Measurements from ENCODE around the gene RNF224. TPM values are rescaled to one million over a fixed set of nuclear protein-coding genes. Genes with fewer than 3 reads are reported as not detected.

The RNF224 gene
- total and polyA plus RNA-seq, 2 of the 13 experiments (the other 11 are each of a cell fraction or from before 2014, with no cell fraction given), result 0.09 TPM; not detected in 1

DNA sequence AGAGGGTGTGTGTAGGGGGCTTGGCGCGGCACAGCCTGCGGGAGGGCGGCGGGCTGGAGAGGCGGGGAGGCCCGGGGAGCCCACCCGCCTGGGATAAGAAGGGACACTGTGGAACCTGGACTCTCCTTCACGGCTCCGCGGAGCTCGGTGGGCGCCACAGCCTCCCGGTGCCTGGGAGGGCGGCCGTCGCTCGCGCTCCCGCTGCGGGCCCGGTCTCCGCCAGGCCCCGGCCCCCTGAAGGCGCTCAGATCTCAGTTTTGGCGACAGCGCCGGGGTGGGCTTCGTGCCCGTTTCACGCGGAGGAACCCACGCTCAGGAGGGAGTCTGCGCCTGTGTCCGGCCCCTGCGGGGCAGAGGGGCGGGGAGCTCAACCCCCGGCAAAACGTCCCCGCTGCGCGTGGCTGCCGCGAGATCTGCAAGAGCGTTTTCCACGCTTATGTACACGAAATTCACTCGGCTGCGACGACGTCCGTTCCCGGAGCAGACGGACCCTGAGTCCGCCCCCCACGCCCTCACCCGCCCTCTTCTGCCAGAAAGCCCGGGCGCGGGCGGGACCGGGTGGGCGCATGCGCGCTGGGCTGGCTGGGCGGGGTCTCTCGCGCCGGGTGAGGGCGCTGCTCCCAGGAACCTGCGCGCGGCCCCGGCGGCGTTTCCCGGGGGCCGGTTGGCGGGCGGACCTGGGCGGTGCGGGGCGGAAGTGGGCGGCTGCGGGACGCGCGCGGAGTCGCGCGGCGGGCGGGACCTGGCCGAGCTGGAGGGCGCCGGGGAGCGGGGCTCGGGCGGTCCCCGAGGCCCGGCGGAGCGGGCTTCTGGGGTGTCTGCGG is 27.5 kb downstream of the RNF224 start, which contains the start of gene NELFB (continued):
- TF ChIP-seq ZNF121 (CRISPR knock-in tag; IDR thresholded peaks at IDR 0.05), result no peak
- TF ChIP-seq TEAD2 (CRISPR knock-in tag; IDR thresholded peaks at IDR 0.05), result no peak
- TF ChIP-seq, protein P1, sequence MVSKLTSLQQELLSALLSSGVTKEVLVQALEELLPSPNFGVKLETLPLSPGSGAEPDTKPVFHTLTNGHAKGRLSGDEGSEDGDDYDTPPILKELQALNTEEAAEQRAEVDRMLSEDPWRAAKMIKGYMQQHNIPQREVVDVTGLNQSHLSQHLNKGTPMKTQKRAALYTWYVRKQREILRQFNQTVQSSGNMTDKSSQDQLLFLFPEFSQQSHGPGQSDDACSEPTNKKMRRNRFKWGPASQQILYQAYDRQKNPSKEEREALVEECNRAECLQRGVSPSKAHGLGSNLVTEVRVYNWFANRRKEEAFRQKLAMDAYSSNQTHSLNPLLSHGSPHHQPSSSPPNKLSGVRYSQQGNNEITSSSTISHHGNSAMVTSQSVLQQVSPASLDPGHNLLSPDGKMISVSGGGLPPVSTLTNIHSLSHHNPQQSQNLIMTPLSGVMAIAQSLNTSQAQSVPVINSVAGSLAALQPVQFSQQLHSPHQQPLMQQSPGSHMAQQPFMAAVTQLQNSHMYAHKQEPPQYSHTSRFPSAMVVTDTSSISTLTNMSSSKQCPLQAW (CRISPR knock-in tag; IDR thresholded peaks at IDR 0.05), result no peak
- TF ChIP-seq ZNF768 (CRISPR knock-in tag; IDR thresholded peaks at IDR 0.05), result 0 out of 2 replicates have a peak, but pooled peaks have one; percentile 47
- TF ChIP-seq TFDP2 (CRISPR knock-in tag; IDR thresholded peaks at IDR 0.05), result peak; percentile 76
- TF ChIP-seq NR3C1 (CRISPR knock-in tag; IDR thresholded peaks at IDR 0.05), result no peak
- no peak for TF ChIP-seq ZBTB21 (CRISPR knock-in tag; IDR thresholded peaks at IDR 0.05)
- TF ChIP-seq, protein P2, sequence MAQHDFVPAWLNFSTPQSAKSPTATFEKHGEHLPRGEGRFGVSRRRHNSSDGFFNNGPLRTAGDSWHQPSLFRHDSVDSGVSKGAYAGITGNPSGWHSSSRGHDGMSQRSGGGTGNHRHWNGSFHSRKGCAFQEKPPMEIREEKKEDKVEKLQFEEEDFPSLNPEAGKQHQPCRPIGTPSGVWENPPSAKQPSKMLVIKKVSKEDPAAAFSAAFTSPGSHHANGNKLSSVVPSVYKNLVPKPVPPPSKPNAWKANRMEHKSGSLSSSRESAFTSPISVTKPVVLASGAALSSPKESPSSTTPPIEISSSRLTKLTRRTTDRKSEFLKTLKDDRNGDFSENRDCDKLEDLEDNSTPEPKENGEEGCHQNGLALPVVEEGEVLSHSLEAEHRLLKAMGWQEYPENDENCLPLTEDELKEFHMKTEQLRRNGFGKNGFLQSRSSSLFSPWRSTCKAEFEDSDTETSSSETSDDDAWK (CRISPR knock-in tag; IDR thresholded peaks at IDR 0.05), result no peak
- TF ChIP-seq GFI1 (CRISPR knock-in tag; IDR thresholded peaks at IDR 0.05; ENCODE audit: borderline replicate concordance), result no peak
- TF ChIP-seq NFE2 (CRISPR knock-in tag; IDR thresholded peaks at IDR 0.05), result no peak
- TF ChIP-seq SP5 (CRISPR knock-in tag; IDR thresholded peaks at IDR 0.05; ENCODE audit: borderline replicate concordance, low read depth), result peak; percentile 41; the same call in 1 of the 2 replicates
- peak; percentile 88 for TF ChIP-seq RFXAP (CRISPR knock-in tag; IDR thresholded peaks at IDR 0.05; ENCODE audit: borderline replicate concordance)
- TF ChIP-seq, protein P3, sequence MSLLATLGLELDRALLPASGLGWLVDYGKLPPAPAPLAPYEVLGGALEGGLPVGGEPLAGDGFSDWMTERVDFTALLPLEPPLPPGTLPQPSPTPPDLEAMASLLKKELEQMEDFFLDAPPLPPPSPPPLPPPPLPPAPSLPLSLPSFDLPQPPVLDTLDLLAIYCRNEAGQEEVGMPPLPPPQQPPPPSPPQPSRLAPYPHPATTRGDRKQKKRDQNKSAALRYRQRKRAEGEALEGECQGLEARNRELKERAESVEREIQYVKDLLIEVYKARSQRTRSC (CRISPR knock-in tag; IDR thresholded peaks at IDR 0.05; ENCODE audit: low read depth), result no peak
- peak; percentile 33; the same call in 1 of the 2 replicates for TF ChIP-seq KLF6 (CRISPR knock-in tag; IDR thresholded peaks at IDR 0.05)
- TF ChIP-seq, protein P4, sequence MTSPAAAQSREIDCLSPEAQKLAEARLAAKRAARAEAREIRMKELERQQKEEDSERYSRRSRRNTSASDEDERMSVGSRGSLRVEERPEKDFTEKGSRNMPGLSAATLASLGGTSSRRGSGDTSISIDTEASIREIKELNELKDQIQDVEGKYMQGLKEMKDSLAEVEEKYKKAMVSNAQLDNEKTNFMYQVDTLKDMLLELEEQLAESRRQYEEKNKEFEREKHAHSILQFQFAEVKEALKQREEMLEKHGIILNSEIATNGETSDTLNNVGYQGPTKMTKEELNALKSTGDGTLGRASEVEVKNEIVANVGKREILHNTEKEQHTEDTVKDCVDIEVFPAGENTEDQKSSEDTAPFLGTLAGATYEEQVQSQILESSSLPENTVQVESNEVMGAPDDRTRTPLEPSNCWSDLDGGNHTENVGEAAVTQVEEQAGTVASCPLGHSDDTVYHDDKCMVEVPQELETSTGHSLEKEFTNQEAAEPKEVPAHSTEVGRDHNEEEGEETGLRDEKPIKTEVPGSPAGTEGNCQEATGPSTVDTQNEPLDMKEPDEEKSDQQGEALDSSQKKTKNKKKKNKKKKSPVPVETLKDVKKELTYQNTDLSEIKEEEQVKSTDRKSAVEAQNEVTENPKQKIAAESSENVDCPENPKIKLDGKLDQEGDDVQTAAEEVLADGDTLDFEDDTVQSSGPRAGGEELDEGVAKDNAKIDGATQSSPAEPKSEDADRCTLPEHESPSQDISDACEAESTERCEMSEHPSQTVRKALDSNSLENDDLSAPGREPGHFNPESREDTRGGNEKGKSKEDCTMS (CRISPR knock-in tag; conservative IDR thresholded peaks at IDR 0.05), result no peak
- no peak for TF ChIP-seq TCF7L2 (IDR thresholded peaks at IDR 0.05; ENCODE audit: low read depth, low read length)
- TF ChIP-seq SIN3B (IDR thresholded peaks at IDR 0.05; ENCODE audit: low read length), result peak; percentile 78; the same call in 1 of the 2 replicates
- no peak for TF ChIP-seq JUN (CRISPR knock-in tag; IDR thresholded peaks at IDR 0.05)
- TF ChIP-seq ZNF234 (CRISPR knock-in tag; conservative IDR thresholded peaks at IDR 0.05), result 0 out of 2 replicates have a peak, but pooled peaks have one; percentile 18
- TF ChIP-seq IKZF4 (CRISPR knock-in tag; IDR thresholded peaks at IDR 0.05; ENCODE audit: borderline replicate concordance, low read depth, not compliant biosample characterization), result no peak
- no peak for TF ChIP-seq TBL1XR1 (IDR thresholded peaks at IDR 0.05; ENCODE audit: borderline replicate concordance, low read length, partially characterized antibody)
- TF ChIP-seq ISX (CRISPR knock-in tag; conservative IDR thresholded peaks at IDR 0.05), result no peak
- TF ChIP-seq BHLHE40 (IDR thresholded peaks at IDR 0.05; ENCODE audit: low read length), result no peak
